Activated T-helper 2 cell treated with anti-CD3 and anti-CD28 coated beads, Interferon-gamma antibody, Interleukin-2, Interleukin-4, amounts not matched to agents 10 μg/mL and 5 μg/mL and 100 μg/mL, durations not matched to agents 14 hours and 24 hours and 36 hours (primary cell): Measurements from ENCODE around the gene PHKB. TPM values are rescaled to one million over a fixed set of nuclear protein-coding genes. Genes with fewer than 3 reads are reported as not detected.
"Not testable (repeated sequence)": the region's sequence is repeated elsewhere in the genome, so short reads cannot be mapped to it uniquely, and the experiment has no call there.

Source experiments
- DNase-seq: peaks from one replicate; pipeline ENCODE4 v3.0.0; 2021; ENCODE audit warnings: low spot score
- H3K27ac Mint-ChIP-seq: one replicate; pipeline ENCODE4 v1.8.0; 2021; ENCODE audit warnings: mixed read lengths
- H3K27me3 Mint-ChIP-seq: one replicate; pipeline ENCODE4 v1.8.0; 2021; ENCODE audit warnings: low read depth, mixed read lengths
- H3K36me3 Mint-ChIP-seq: one replicate; pipeline ENCODE4 v1.8.0; 2021; ENCODE audit warnings: low read depth, mixed read lengths
- H3K4me1 Mint-ChIP-seq: one replicate; pipeline ENCODE4 v1.8.0; 2021; ENCODE audit warnings: low read depth, mixed read lengths
- H3K4me3 Mint-ChIP-seq: one replicate; pipeline ENCODE4 v1.8.0; 2021; ENCODE audit warnings: low read depth, mild to moderate bottlenecking, moderate library complexity, mixed read lengths
- H3K9me3 Mint-ChIP-seq: one replicate; pipeline ENCODE4 v1.8.0; 2021; ENCODE audit warnings: mixed read lengths
- intact Hi-C: fragments of 100-400 bp; cut with micrococcal nuclease; formaldehyde crosslinking; loops from one replicate; pipeline ENCODE4 v1.15.1; 2023
- total RNA-seq: library from RNA; stranded (reverse); gene quantifications from 2 replicates; pipeline ENCODE4 v1.2.3, GENCODE V29; 2022

The PHKB gene
- total RNA-seq, 1 donor from 2014 or later = 29.7 TPM

DNA sequence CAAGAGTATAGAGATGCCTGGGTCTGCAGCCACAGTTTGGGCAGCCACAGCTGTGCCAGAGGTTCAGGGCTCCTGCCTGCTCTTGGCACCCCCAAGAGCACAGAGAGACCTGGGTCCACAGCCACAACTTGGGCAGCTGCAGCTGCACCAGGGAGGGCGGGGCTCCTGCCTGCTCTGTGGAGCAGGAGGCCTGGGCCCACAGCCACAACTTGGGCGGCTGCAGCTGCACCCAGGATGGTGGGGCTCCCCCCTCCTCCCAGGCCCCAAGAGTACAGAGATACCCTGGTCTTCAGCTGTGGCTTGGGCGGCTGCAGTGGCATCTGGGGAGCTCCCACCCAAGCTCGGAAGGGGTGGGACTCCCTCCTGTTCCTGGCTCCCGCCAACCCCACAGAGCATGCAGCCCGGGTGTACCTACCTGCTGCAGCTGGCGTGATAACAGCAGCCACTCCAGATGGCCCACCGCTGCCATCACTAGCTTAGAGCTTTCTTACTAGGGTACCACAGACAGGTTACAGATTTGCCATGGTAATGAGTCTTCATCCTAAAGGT is 72.7 kb downstream of the PHKB start:
- Mint-ChIP-seq H3K27ac (no peak overlapping the region), H3K9me3 (peaks cover 10% of the 10 kb centered on the region), H3K4me1 (peaks cover 3% of the 10 kb centered on the region), H3K27me3 (no peaks in the 10 kb centered on the region), H3K36me3 (peaks cover 11% of the 10 kb centered on the region), H3K4me3 (no peak overlapping the region)
- intact Hi-C loops = no loop called here
- DNase-seq = no peak

DNA sequence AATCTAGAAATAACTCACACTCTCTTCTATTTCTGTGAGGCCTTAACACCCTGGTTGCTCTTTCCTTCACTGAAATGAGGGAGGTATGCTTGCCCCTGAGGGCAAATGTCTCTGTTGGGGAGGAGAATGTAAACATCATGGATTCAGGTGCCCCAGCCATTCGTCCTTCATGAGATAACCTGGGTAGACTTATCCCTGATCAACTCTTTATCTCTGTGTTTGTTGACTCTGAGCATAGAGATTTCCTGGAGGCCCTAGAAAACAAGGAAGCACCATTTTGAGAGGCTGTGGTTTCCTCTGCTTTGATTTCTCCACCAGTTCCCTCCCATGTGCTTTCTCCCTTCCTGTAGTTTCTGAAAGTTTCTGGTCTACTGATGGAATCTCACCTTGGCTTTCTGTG is 77.3 kb downstream of the PHKB start:
- peaks cover 21% of the 10 kb centered on the region for H3K36me3 Mint-ChIP-seq
- peaks cover 28% of the 10 kb centered on the region for H3K9me3 Mint-ChIP-seq
- no peak overlapping the region for H3K27ac Mint-ChIP-seq
- peaks cover 3% of the 10 kb centered on the region for H3K4me1 Mint-ChIP-seq
- no peaks in the 10 kb centered on the region for H3K27me3 Mint-ChIP-seq
- DNase-seq = no peak
- no peak overlapping the region for H3K4me3 Mint-ChIP-seq
- intact Hi-C loops = no loop called here

DNA sequence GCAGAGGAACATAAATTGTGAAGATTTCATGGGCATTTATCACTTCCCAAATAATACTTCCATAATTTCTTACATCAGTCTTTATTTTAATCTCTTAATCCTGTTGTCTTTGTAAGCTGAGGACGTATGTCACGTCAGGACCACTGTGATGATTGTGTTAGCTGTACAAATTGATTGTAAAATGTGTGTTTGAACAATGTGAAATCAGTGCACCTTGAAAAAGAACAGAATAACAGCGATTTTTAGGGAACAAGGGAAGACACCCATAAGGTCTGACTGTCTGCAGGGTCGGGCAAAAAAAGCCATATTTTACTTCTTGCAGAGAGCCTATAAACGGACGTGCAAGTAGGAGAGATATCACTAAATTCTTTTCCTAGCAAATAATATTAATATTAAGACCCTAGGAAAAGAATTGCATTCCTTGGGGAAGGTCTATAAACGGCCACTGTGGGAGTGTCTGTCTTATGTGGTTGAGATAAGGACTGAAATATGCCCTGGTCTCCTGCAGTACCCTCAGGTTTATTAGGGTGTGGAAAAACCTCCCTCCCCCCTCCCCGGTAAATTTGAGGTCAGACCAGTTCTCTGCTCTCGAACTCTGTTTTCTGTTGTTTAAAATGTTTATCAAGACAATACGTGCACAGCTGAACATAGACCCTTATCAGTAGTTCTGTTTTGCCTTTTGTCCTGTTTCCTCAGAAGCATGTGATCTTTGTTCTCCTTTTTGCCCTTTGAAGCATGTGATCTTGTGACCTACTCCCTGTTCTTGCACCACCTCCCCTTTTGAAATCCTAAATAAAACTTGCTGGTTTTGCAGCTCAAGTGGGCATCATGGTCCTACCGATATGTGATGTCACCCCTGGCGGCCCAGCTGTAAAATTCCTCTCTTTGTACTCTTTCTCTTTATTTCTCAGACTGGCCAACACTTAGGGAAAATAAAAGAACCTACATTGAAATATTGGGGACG is 78.9 kb downstream of the PHKB start:
- Mint-ChIP-seq H3K9me3 (peaks cover 38% of the 10 kb centered on the region), H3K36me3 (peaks cover 26% of the 10 kb centered on the region)
- DNase-seq, H3K4me1 Mint-ChIP-seq, H3K4me3 Mint-ChIP-seq, H3K27ac Mint-ChIP-seq, intact Hi-C loops, H3K27me3 Mint-ChIP-seq: not testable (repeated sequence)

DNA sequence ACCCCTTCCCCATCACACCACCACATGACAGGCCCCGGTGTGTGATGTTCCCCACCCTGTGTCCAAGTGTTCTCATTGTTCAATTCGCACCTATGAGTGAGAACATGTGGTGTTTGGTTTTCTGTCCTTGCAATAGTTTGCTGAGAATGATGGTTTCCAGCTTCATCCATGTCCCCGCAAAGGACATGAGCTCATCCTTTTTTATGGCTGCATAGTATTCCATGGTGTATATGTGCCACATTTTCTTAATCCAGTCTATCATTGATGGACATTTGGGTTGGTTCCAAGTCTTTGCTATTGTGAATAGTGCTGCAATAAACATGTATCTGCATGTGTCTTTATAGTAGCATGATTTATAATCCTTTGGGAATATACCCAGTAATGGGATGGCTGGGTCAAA is 80.0 kb downstream of the PHKB start:
- not testable (repeated sequence) for H3K4me3 Mint-ChIP-seq, DNase-seq
- peaks cover 28% of the 10 kb centered on the region for H3K36me3 Mint-ChIP-seq

DNA sequence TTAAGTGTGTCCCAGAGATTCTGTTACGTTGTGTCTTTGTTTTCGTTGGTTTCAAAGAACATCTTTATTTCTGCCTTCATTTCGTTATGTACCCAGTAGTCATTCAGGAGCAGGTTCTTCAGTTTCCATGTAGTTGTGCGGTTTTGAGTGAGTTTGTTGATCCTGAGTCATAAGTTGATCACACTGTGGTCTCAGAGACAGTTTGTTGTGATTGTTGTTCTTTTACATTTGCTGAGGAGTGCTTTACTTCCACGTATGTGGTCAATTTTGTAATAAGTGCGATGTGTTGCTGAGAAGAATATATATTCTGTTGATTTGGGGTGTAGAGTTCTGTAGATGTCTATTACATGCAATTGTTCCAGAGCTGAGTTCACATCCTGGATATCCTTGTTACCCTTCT is 83.1 kb downstream of the PHKB start:
- H3K4me1 Mint-ChIP-seq, DNase-seq, intact Hi-C loops, H3K4me3 Mint-ChIP-seq, H3K27ac Mint-ChIP-seq, H3K27me3 Mint-ChIP-seq: not testable (repeated sequence)
- peaks cover 41% of the 10 kb centered on the region for H3K36me3 Mint-ChIP-seq
- peaks cover 63% of the 10 kb centered on the region for H3K9me3 Mint-ChIP-seq

More for the DNA sequence above, 80.0 kb downstream of the PHKB start:
- peaks cover 49% of the 10 kb centered on the region for H3K9me3 Mint-ChIP-seq
- H3K27ac Mint-ChIP-seq, H3K4me1 Mint-ChIP-seq, H3K27me3 Mint-ChIP-seq, intact Hi-C loops: not testable (repeated sequence)

DNA sequence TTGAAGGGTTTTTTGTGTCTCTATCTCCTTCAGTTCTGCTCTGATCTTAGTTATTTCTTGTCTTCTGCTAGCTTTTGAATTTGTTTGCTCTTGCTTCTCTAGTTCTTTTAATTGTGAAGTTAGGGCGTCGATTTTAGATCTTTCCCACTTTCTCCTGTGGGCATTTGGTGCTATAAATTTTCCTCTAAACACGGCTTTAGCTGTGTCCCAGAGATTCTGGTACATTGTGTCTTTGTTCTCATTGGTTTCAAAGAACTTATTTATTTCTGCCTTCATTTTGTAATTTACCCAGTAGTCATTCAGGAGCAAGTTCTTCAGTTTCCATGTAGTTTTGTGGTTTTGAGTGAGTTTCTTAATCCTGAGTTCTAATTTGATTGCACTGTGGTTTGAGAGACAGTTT is 90.1 kb downstream of the PHKB start:
- peaks cover 67% of the 10 kb centered on the region for H3K36me3 Mint-ChIP-seq
- peaks cover 50% of the 10 kb centered on the region for H3K9me3 Mint-ChIP-seq
- H3K27me3 Mint-ChIP-seq, DNase-seq, H3K27ac Mint-ChIP-seq, H3K4me1 Mint-ChIP-seq, intact Hi-C loops, H3K4me3 Mint-ChIP-seq: not testable (repeated sequence)

DNA sequence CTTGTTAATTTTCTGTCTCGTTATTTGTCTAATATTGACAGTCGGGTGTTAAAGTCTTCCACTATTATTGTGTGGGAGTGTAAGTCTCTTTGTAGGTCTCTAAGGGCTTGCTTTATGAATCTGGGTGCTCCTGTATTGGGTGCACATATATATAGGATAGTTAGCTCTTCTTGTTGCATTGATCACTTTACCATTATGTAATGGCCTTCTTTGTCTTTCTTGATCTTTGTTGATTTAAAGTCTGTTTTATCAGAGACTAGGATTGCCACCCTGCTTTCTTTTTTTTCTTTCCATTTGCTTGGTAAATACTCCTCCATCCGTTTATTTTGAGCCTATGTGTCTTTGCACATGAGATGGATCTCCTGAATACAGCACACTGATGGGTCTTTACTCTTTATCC is 90.6 kb downstream of the PHKB start:
- DNase-seq, H3K4me3 Mint-ChIP-seq, H3K27me3 Mint-ChIP-seq, H3K4me1 Mint-ChIP-seq, intact Hi-C loops, H3K27ac Mint-ChIP-seq: not testable (repeated sequence)
- Mint-ChIP-seq H3K36me3 (peaks cover 67% of the 10 kb centered on the region), H3K9me3 (peaks cover 49% of the 10 kb centered on the region)

DNA sequence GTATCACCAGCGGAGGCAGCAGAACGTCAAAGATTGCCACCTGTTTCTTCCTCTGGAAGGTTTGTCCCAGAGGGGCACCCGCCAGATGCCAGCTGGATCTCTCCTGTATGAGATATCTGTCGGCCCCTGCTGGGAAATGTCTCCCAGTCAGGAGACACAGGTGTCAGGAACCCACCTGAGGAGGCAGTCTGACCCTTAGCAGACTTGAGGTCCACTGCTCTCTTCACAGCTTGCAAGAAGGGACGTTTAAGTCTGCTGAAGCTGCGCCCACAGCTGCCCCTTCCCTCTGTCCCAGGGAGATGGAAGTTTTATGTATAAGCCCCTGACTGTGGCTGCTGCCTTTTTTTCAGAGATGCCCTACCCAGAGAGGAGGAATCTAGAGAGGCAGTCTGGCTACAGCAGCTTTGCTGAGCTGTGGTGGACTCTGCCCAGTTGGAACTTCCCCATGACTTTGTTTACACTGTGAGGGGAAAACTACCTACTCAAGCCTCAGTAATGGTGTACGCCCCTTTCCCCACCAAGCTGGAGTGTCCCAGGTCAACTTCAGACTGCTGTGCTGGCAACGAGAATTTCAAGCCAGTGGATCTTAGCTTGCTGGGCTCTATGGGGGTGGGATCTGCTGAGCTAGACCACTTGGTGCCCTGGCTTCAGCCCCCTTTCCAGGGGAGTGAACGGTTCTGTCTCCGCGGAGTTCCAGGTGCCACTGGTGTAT is 92.9 kb downstream of the PHKB start:
- H3K36me3 Mint-ChIP-seq = peaks cover 55% of the 10 kb centered on the region
- H3K27ac Mint-ChIP-seq = no peak overlapping the region
- no peak overlapping the region for H3K4me3 Mint-ChIP-seq
- no peak for DNase-seq
- intact Hi-C loops = no loop called here
- no peaks in the 10 kb centered on the region for H3K27me3 Mint-ChIP-seq
- H3K9me3 Mint-ChIP-seq = peaks cover 39% of the 10 kb centered on the region
- H3K4me1 Mint-ChIP-seq = no peaks in the 10 kb centered on the region

DNA sequence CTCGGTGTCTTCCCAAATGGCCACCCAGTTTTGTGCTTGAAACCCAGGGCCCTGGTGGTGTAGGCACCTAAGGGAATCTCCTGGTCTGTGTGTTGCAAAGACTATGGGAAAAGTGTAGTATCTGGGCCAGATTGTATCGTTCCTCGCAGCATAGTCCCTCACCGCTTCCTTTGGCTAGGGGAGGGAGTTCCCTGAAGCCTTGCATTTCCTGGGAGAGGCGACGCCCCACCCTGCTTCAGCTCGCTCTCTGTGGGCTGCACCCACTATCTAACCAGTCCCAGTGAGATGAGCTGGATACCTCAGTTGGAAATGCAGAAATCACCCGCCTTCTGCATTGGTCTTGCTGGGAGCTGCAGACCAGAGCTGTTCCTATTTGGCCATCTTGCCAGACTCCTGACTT is 93.5 kb downstream of the PHKB start:
- H3K27me3 Mint-ChIP-seq, H3K4me1 Mint-ChIP-seq, DNase-seq, intact Hi-C loops, H3K4me3 Mint-ChIP-seq, H3K27ac Mint-ChIP-seq: not testable (repeated sequence)
- Mint-ChIP-seq H3K36me3 (peaks cover 52% of the 10 kb centered on the region), H3K9me3 (peaks cover 35% of the 10 kb centered on the region)

DNA sequence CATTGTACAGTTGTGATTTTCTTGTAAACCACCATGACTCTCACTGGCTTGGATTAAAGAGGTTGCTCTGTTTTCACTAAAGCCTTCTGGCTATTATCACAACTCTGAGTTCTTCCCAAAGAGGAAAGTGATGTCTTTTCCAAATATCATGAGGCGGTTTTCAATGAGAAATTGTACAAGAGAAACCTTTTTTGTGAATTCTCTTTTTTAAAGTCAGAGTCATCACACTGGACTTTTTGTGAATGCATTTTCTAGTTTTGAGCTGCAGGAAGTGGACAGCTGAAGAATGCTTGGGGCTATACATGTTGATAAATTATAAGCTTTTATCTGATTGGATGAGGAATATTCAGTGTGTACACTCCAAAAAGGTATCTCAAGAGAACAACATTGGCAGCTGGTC is 100.2 kb downstream of the PHKB start:
- intact Hi-C loops = no loop called here
- Mint-ChIP-seq H3K27me3 (no peaks in the 10 kb centered on the region), H3K4me3 (no peak overlapping the region), H3K27ac (no peak overlapping the region), H3K9me3 (peaks cover 7% of the 10 kb centered on the region), H3K4me1 (peaks cover 13% of the 10 kb centered on the region), H3K36me3 (peaks cover 25% of the 10 kb centered on the region)
- DNase-seq = no peak

DNA sequence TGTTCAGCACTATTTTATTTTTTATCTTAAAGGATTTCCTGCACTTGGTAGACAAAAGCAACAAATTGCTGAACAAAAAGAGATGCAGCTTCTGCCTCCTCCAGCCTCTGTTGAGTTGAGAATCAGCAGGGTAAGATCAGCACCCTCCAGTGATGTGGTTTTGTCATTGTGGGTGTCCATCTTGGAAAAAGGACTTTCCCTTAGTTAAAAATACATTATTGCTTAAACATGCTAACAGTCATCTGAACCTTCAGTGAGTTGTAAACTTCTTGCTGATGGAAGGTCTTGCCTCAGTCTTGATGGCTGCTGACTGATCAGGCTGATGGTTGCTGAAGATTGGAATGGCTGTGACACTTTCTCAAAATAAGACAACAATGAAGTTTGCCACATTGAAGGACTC is 101.2 kb downstream of the PHKB start:
- Mint-ChIP-seq H3K9me3 (peaks cover 13% of the 10 kb centered on the region), H3K27ac (no peak overlapping the region), H3K27me3 (no peaks in the 10 kb centered on the region), H3K4me1 (peaks cover 13% of the 10 kb centered on the region), H3K36me3 (peaks cover 28% of the 10 kb centered on the region), H3K4me3 (no peak overlapping the region)
- DNase-seq = no peak
- intact Hi-C loops = no loop called here

DNA sequence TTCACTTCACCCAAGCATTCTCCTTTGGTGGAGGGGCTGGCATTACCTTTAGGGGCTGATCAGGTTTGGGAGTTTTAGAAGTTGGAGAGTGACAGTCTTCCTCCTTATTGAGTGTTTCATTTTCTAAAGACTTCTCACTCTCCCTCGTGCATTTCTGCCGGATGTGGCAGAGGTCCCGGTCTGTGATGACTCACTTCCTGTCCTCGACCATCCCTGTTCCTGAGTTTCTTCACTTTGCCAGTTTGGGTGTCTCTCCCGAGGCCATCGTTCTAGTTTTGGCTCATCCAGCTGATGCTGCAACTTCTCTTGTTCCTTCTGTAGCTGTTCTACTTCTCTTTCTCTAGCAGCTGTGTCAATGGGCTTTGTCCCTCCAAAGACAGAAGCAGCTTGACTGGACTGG is 104.3 kb downstream of the PHKB start:
- Mint-ChIP-seq H3K4me3 (no peak overlapping the region), H3K27ac (peak overlapping the region; percentile 30), H3K9me3 (peaks cover 13% of the 10 kb centered on the region), H3K4me1 (peaks cover 29% of the 10 kb centered on the region), H3K36me3 (peaks cover 28% of the 10 kb centered on the region), H3K27me3 (no peaks in the 10 kb centered on the region)
- intact Hi-C loops = no loop called here
- no peak for DNase-seq

DNA sequence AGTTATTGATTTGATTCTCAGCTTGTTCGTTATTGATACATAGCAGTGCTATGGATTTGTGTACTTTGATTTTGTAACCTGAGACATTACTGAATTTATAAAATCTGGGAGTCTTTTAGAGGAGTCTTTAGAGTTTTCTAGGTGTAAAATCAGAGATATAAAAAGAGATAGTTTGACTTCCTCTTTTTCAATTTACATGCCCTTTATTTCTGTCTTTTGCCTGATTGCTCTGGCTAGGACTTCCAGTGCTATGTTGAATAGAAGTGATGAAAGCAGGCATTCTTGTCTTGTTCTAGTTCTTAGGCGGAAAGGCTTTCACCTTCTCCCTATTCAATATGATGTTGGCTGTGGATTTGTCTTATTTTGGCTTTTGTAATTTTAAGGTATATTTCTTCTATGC is 106.2 kb downstream of the PHKB start:
- H3K4me3 Mint-ChIP-seq = no peak overlapping the region
- H3K4me1 Mint-ChIP-seq = peaks cover 31% of the 10 kb centered on the region
- no peak overlapping the region for H3K27ac Mint-ChIP-seq
- DNase-seq = no peak
- intact Hi-C loops = no loop called here
- H3K27me3 Mint-ChIP-seq = no peaks in the 10 kb centered on the region
- peaks cover 13% of the 10 kb centered on the region for H3K9me3 Mint-ChIP-seq
- peaks cover 28% of the 10 kb centered on the region for H3K36me3 Mint-ChIP-seq
